Kidney capillary endothelial cell (primary cell): Measurements from ENCODE around the gene ARHGEF35.
"Not testable (repeated sequence)": the region's sequence is repeated elsewhere in the genome, so short reads cannot be mapped to it uniquely, and the experiment has no call there.

Source experiments
- DNase-seq: peaks from one replicate; pipeline ENCODE4 v3.0.0-alpha.2; 2018; ENCODE audit warnings: low spot score

ARHGEF35 gene

DNA sequence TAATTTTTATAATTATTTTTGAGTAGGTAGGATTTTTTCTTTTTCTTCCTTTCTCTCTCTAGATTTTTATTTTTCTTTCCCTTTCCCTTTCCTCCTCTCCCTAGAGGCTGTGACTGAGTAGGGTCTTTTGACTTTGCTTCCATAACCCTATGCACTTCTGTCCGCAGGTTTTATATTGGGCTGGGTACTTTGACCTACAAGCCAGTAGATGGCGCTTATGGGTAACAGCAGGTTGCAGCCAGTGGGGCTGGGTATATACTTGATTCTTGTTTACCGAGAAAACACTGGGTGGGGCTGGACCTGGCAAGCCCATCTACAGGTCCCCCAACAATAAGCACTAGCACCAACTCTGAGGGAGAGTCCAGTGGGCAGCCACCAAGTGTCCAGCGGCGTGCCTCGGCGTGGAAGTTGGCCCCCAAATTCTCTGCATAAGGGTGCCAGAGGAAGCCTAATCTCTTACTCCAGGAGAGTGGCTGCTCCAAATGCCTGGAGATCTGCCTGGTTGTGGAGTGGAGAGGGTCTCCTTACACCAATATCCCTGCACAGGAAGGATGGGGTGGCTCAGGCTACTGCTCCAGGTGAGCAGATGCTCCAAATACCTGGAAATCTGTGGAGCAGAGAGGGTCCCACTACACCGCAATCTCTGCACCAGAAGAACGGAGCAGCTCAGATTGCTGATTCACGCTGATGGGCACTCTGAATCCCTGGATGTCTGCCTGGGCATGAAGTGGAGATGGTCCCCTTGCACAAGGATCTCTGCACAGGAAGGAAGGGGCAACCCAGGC is 17.1 kb downstream of the ARHGEF35 start:
- peak; percentile 10 for DNase-seq

DNA sequence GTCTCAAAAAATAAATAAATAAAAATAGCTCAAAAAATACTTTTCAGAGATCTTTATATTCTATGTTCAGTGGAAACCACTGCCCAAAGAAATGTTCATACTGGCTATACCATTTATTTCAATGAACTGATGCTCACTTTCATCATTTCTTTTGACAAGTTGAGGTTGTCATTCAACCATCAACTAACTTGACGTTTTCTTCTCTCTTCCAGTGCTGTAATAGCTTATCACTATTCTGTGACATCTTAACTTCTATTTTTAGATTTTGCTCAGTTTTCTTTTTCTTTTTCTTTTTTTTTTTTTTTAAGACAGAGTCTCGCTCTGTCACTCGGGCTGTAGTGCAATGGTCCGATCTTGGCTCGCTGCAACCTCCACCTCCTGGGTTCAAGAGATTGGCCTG is 21.0 kb downstream of the ARHGEF35 start:
- DNase-seq: no peak

DNA sequence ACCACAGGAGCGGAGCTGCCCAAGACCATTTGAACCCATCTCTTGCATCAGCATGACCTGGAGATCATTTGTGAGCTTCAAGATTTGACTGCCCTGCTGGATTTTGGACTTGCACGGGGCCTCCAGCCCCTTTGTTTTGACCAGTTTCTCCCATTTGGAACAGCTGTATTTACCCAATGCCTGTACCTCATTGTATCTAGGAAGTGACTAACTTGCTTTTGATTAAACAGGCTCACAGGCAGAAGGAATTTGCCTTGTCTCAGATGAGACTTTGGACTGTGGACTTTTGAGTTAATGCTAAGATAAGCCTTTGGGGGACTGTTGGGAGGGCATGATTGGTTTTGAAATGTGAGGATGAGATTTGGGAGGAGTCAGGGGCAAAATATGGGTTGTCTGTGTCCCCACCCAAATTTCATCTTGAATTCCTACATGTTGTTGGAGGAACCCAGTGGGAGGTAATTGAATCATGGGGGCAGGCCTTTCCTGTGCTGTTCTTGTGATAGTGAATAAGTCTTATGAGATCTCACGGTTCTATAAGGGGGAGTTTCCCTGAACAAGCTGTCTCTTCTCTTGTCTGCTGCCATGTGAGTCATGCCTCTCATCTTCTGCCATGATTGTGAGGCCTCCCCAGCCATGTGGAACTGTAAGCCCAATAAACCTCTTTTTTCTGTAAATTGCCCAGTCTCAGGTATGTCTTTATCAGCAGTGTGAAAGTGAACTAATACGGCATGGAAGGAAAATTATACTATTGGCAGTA is 23.9 kb downstream of the ARHGEF35 start:
- DNase-seq: not testable (repeated sequence)

DNA sequence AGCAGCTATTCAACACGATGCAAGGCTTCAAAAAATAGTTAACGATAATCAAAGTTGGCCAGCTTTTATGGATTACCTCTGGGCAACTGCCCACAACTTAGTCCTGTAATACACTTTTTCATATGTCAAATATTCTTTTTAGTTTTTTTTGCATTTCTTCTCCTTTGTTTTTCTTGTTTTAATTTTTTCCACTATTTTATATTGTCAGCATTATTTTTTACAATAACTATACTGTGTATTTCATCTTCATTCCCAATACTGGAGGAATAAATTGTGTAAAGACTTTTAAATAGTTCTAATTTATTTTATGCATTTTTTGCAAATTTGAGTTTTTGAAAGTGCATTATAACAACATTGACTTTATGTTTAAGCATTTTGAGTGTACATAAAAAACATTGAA is 30.8 kb downstream of the ARHGEF35 start:
- DNase-seq: no peak

DNA sequence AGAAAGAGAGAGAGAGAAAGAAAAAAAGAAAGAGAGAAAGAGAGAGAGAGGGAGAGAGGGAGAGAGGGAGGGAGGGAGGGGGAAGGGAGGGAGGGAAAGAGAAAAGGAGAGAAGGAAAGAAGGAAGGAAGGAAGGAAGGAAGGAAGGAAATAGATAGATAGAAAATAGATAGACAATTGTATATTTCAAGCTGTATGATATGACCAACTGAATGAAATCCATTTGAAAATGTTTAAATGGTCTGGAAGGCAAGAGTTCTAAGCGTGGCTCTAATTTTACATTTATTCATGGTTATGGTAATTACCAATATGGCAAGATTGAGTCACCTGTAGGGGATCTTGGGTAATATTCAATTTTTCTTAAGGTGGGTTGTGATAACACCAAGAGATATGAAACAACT is 36.8 kb downstream of the ARHGEF35 start:
- DNase-seq: no peak

DNA sequence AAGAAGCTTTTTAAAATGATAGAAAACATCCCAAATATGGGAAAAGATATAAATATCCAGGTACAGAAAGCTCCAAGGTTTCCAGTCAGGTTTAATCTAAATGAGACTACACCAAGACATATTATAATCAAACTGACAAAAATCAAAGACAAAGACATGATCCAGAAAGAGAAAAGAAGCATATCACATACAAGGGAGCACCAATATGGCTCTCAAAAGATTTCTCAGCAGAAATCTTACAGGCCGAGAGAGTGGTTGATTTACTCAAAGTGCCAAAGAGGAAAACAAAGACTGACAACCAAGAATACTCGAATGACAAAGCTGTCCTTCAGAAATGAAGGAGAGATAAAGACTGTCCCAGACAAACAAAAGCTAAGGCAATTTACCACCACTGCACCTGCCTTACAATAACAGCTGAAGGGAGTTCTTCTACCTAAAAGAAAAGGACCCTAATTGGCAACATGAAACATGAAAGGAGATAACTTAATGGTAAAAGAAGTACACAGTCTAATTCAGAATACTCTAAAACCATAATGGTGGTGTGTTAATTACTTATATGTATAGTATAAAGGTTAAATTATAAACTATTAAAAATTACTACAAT is 47.3 kb downstream of the ARHGEF35 start:
- DNase-seq: no peak

DNA sequence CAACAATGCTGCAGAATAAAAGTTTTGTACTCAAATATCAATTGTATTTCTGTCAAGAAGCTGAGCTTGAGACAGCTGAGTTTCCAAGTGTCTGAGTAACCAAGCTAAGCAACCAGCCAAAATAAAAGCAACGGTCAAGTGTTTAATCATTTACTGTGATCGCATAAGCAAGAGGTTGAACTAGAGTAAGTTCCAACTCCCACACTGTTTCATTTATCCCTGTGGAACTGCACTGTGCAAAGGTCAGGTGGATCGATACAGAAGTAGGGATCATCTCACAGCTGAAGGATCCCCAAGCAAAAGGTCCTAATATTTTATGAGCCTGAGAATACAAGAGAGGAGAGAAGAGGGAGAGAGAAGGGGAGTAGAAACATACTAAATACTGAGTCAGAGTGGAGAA is 51.2 kb downstream of the ARHGEF35 start:
- DNase-seq: no peak

DNA sequence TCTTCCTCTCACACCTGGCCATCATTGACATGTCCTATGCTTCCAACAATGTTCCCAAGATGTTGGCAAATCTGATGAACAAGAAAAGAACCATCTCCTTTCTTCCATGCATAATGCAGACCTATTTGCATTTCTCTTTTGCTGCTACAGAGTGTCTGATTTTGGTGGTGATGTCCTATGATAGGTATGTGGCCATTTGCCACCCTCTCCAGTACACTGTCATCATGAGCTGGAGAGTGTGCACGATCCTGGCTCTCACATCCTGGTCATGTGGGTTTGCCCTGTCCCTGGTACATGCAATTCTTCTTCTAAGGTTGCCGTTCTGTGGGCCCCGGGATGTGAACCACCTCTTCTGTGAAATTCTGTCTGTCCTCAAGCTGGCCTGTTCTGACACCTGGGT is 53.4 kb downstream of the ARHGEF35 start:
- no peak for DNase-seq

DNA sequence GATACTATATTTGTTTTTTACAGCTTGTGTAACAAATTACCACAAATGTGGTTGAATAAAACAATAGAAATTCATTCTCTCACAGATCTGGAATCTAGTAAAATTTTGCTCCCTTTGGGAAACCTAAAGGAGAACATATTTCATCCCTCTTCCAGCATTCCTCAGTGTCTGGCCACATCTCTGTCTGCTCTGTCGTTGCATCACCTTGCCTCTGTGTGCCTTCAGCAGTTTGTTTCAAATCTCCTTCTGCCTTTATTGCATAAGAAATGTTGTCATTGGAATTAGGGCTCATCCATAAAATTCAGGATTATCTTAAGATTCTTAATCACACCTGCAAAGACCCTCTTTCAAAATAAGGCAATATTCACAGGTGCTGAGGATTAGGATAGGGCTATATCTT is 58.1 kb downstream of the ARHGEF35 start:
- DNase-seq: no peak
